Keratinocyte (primary cell): ENCODE data around the gene IQCK. TPM values are rescaled to one million over a fixed set of nuclear protein-coding genes. Genes with fewer than 3 reads are reported as not detected.

ENCODE experiments used
- DNase-seq: peaks from one replicate; pipeline ENCODE4 v3.0.0-alpha.2; 2011; ENCODE audit warnings: low read depth, missing footprints, low spot score
- FAIRE-seq: peaks from 2 replicates; lab custom pipeline; 2011; peaks lifted over from hg19 to GRCh38; lab: Jason Lieb, UNC
- H2AFZ ChIP-seq: 2 replicates; pipeline ENCODE4 v1.6.0; 2012; ENCODE audit warnings: low read length, control low read depth, inconsistent platforms; ENCODE audit not compliant: control insufficient read depth
- H3K27ac ChIP-seq: 2 replicates; pipeline ENCODE4 v1.5.1; 2011; ENCODE audit warnings: low read length; ENCODE audit not compliant: control insufficient read depth, insufficient read depth
- H3K27me3 ChIP-seq: 3 replicates; pipeline ENCODE4 v1.6.0; 2011; ENCODE audit warnings: low read length; ENCODE audit not compliant: control insufficient read depth, insufficient read depth; ENCODE audit errors: extremely low read depth
- H3K36me3 ChIP-seq, 2 experiments: 2 replicates in 1 of 2; 3 replicates in 1 of 2; pipeline ENCODE4 v1.5.1; 2011; ENCODE audit warnings: low read length in 2 of 2, mild to moderate bottlenecking in 1 of 2; ENCODE audit not compliant: control insufficient read depth in 2 of 2, insufficient read depth in 2 of 2; ENCODE audit errors: extremely low read depth in 1 of 2
- H3K4me1 ChIP-seq: 3 replicates; pipeline ENCODE4 v1.5.1; 2011; ENCODE audit warnings: low read length; ENCODE audit not compliant: control insufficient read depth, insufficient read depth; ENCODE audit errors: extremely low read depth
- H3K4me2 ChIP-seq: 3 replicates; pipeline ENCODE4 v1.6.0; 2011; ENCODE audit warnings: low read depth, low read length; ENCODE audit not compliant: control insufficient read depth, insufficient read depth; ENCODE audit errors: extremely low read depth
- H3K4me3 ChIP-seq, 3 experiments: fragments of 200-600 bp in 1 of 3; sonication (generic) in 1 of 3; 2 replicates in 2 of 3; 3 replicates in 1 of 3; pipeline ENCODE4 v1.5.1; 2011 to 2016; ENCODE audit warnings: low read length in 3 of 3, mild to moderate bottlenecking in 3 of 3, control low read depth in 2 of 3, inconsistent platforms in 1 of 3, low read depth in 1 of 3, mixed read lengths in 1 of 3, mixed run types in 1 of 3, moderate library complexity in 1 of 3; ENCODE audit not compliant: control insufficient read depth in 2 of 3, insufficient read depth in 2 of 3; ENCODE audit errors: extremely low read depth in 1 of 3
- H3K79me2 ChIP-seq: 2 replicates; pipeline ENCODE4 v1.6.0; 2012; ENCODE audit warnings: low read length; ENCODE audit not compliant: control insufficient read depth, insufficient read depth
- H3K9ac ChIP-seq: 3 replicates; pipeline ENCODE4 v1.6.0; 2011; ENCODE audit warnings: low read length; ENCODE audit not compliant: control insufficient read depth, insufficient read depth; ENCODE audit errors: extremely low read depth
- H3K9me1 ChIP-seq: 3 replicates; pipeline ENCODE4 v1.6.0; 2011; ENCODE audit warnings: low read length; ENCODE audit not compliant: control insufficient read depth, insufficient read depth; ENCODE audit errors: extremely low read depth
- H3K9me3 ChIP-seq: 2 replicates; pipeline ENCODE4 v1.5.1; 2012; ENCODE audit warnings: low read depth, low read length; ENCODE audit not compliant: control insufficient read depth
- H4K20me1 ChIP-seq: 3 replicates; pipeline ENCODE4 v1.6.0; 2011; ENCODE audit warnings: low read length; ENCODE audit not compliant: control insufficient read depth, insufficient read depth; ENCODE audit errors: extremely low read depth
- EZH2 ChIP-seq: IDR thresholded peaks from one replicate; pipeline ENCODE4 v1.6.1; 2012; ENCODE audit warnings: inconsistent platforms, mild to moderate bottlenecking, low read length, moderate library complexity
- dilution Hi-C: fragments of 300-500 bp; cut with MboI; formaldehyde crosslinking; loops from one replicate; pipeline ENCODE4 v1.7.0; 2020; ENCODE audit warnings: low sequenced_read_pairs; ENCODE audit not compliant: extremely low pct_ligation_motif_present
- polyA plus RNA-seq, 5 experiments: library from polyadenylated mRNA; depleted of rRNA in 3 of 5; stranded (reverse) in 3 of 5; stranded (forward) in 1 of 5; unstranded in 1 of 5; fragments of >200 nt; gene quantifications; 1 replicate in 1 of 5; 2 replicates in 3 of 5; 3 replicates in 1 of 5; pipeline versions ENCODE4 v1.2.1 to v1.2.3, GENCODE V29; 2011 to 2012; ENCODE audit warnings: missing spikeins in 2 of 5, low read depth in 1 of 5, low replicate concordance in 1 of 5
- TF ChIP-seq, protein P1 (sequence below), 3 experiments: IDR thresholded peaks in 1 of 3; conservative IDR thresholded peaks in 1 of 3; optimal IDR thresholded peaks in 1 of 3; 2 replicates in 2 of 3; 3 replicates in 1 of 3; pipeline versions ENCODE3 to v1.5.1; 2011; ENCODE audit warnings: low read length in 3 of 3, mild to moderate bottlenecking in 3 of 3, moderate library complexity in 2 of 3, control low read depth in 1 of 3, inconsistent platforms in 1 of 3; ENCODE audit not compliant: insufficient read depth in 2 of 3; ENCODE audit errors: extremely low read depth in 1 of 3

Gene IQCK
- polyA plus RNA-seq, 1 donor (not counting 4 experiments of a cell fraction or from before 2014, with no cell fraction given): 9.7 TPM

- Histone ChIP-seq H3K4me2 (no peak overlapping the region), H2AFZ (no peak overlapping the region), H3K9me1 (no peaks in the 10 kb centered on the region), H3K27ac (no peak overlapping the region), H4K20me1 (no peaks in the 10 kb centered on the region), H3K27me3 (no peaks in the 10 kb centered on the region), H3K79me2 (no peaks in the 10 kb centered on the region), H3K36me3 (no peaks in the 10 kb centered on the region), H3K9ac (no peak overlapping the region), H3K9me3 (no peaks in the 10 kb centered on the region), H3K4me1 (no peaks in the 10 kb centered on the region), H3K4me3 (no peak overlapping the region)
- no peak for FAIRE-seq
- DNase-seq: no peak
- TF ChIP-seq, protein P1, sequence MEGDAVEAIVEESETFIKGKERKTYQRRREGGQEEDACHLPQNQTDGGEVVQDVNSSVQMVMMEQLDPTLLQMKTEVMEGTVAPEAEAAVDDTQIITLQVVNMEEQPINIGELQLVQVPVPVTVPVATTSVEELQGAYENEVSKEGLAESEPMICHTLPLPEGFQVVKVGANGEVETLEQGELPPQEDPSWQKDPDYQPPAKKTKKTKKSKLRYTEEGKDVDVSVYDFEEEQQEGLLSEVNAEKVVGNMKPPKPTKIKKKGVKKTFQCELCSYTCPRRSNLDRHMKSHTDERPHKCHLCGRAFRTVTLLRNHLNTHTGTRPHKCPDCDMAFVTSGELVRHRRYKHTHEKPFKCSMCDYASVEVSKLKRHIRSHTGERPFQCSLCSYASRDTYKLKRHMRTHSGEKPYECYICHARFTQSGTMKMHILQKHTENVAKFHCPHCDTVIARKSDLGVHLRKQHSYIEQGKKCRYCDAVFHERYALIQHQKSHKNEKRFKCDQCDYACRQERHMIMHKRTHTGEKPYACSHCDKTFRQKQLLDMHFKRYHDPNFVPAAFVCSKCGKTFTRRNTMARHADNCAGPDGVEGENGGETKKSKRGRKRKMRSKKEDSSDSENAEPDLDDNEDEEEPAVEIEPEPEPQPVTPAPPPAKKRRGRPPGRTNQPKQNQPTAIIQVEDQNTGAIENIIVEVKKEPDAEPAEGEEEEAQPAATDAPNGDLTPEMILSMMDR (optimal IDR thresholded peaks at IDR 0.05 in 1 of 3, IDR thresholded peaks at IDR 0.05 in 1 of 3, conservative IDR thresholded peaks at IDR 0.05 in 1 of 3; ENCODE audit: extremely low read depth in 1 of 3, insufficient read depth in 2 of 3, low read length in 3 of 3): no peak
- no peak for TF ChIP-seq EZH2
- dilution Hi-C loops: no loop called here
Measured at GRCh38 chr16:19817875-19818274, 99.8 kb downstream of the IQCK start.

DNA sequence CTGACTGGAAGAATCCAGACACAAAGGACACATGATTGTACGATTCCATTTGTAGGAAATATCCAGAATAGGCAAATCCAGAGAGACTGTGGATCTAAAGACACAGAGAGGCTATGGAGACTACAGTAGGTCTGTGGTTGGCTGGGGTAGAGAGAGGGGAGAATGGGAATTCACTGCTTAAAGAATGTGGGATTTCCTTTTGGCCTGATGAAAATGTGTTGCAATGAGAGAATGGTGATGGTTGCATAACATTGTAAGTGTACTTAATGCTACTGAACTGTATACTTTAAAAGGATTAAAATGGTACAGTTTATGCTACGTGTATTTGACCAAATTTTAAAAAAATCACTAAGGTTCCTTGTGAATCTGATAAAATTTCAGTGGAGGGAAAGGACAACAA is 104.5 kb downstream of the IQCK start:
- Histone ChIP-seq H3K27ac (no peak overlapping the region), H4K20me1 (no peaks in the 10 kb centered on the region), H2AFZ (no peak overlapping the region), H3K9ac (no peak overlapping the region), H3K36me3 (no peaks in the 10 kb centered on the region), H3K4me1 (no peaks in the 10 kb centered on the region), H3K4me2 (no peak overlapping the region), H3K27me3 (no peaks in the 10 kb centered on the region), H3K79me2 (no peaks in the 10 kb centered on the region), H3K4me3 (no peak overlapping the region), H3K9me1 (no peaks in the 10 kb centered on the region), H3K9me3 (no peaks in the 10 kb centered on the region)
- TF ChIP-seq, protein P1 (optimal IDR thresholded peaks at IDR 0.05 in 1 of 3, IDR thresholded peaks at IDR 0.05 in 1 of 3, conservative IDR thresholded peaks at IDR 0.05 in 1 of 3; ENCODE audit: extremely low read depth in 1 of 3, insufficient read depth in 2 of 3, low read length in 3 of 3): no peak
- TF ChIP-seq EZH2: no peak
- DNase-seq (no peak), FAIRE-seq (no peak)
- dilution Hi-C loops: no loop called here
